ENCODE measurements around the gene VILL. TPM values are rescaled to one million over a fixed set of nuclear protein-coding genes. Genes with fewer than 3 reads are reported as not detected.

VILL gene
- polyA plus RNA-seq, 1 experiment: 8.8 TPM

- CTCF ChIA-PET: interaction anchor here (0.6 to 5.4 kb wide), 4 partner anchors 8 to 516 kb away, joined by 3 to 32 read pairs (median 3); no protein-coding TSS in a partner anchor
- Histone ChIP-seq H3K27me3 (ENCODE audit: control insufficient read depth, insufficient read depth, low read length) (no peaks in the 10 kb centered on the region), H3K4me3 (ENCODE audit: low read depth, low read length) (no peak overlapping the region), H3K36me3 (ENCODE audit: control insufficient read depth, insufficient read depth, low read length) (peaks cover 5% of the 10 kb centered on the region)
- DNase-seq (ENCODE audit: low read depth): no peak
- TF ChIP-seq CTCF (IDR thresholded peaks at IDR 0.05; ENCODE audit: insufficient read depth, low read depth, low read length): no peak
- POLR2A ChIA-PET: no interaction called here
Observed at GRCh38 chr3:37982331-37982730, 8.3 kb upstream of the VILL start.

- Histone ChIP-seq H3K27me3 (ENCODE audit: control insufficient read depth, insufficient read depth, low read length) (no peaks in the 10 kb centered on the region), H3K4me3 (ENCODE audit: low read depth, low read length) (no peak overlapping the region), H3K36me3 (ENCODE audit: control insufficient read depth, insufficient read depth, low read length) (peaks cover 5% of the 10 kb centered on the region)
- ChIA-PET POLR2A (no interaction called here), CTCF (interaction anchor here (0.7 to 5.4 kb wide), 3 partner anchors 9 to 17 kb away, joined by 3 to 32 read pairs (median 4); no protein-coding TSS in a partner anchor)
- no peak for TF ChIP-seq CTCF (IDR thresholded peaks at IDR 0.05; ENCODE audit: insufficient read depth, low read depth, low read length)
- DNase-seq (ENCODE audit: low read depth): no peak
Observed at GRCh38 chr3:37984051-37984450, 6.5 kb upstream of the VILL start.

GRCh38 chr3:37984596-37984995 lies 6.0 kb upstream of the VILL start:
- TF ChIP-seq CTCF (IDR thresholded peaks at IDR 0.05; ENCODE audit: insufficient read depth, low read depth, low read length): no peak
- CTCF ChIA-PET: interaction anchor here (0.7 to 5.4 kb wide), 2 partner anchors 10 to 17 kb away, joined by 3 to 32 read pairs; no protein-coding TSS in a partner anchor
- peaks cover 5% of the 10 kb centered on the region for H3K36me3 ChIP-seq (ENCODE audit: control insufficient read depth, insufficient read depth, low read length)

GRCh38 chr3:37985637-37986320 lies 4.8 kb upstream of the VILL start:
- no peaks in the 10 kb centered on the region for H3K27me3 ChIP-seq (ENCODE audit: control insufficient read depth, insufficient read depth, low read length)
- CTCF ChIA-PET: interaction anchor here (1.4 to 5.4 kb wide), 5 partner anchors 11 to 360 kb away, joined by 5 to 32 read pairs (median 9); partner anchors contain the start of gene XYLB
- TF ChIP-seq CTCF (IDR thresholded peaks at IDR 0.05; ENCODE audit: insufficient read depth, low read depth, low read length): no peak
- POLR2A ChIA-PET: no interaction called here
- DNase-seq (ENCODE audit: low read depth): no peak
- H3K4me3 ChIP-seq (ENCODE audit: low read depth, low read length): no peak overlapping the region
- H3K36me3 ChIP-seq (ENCODE audit: control insufficient read depth, insufficient read depth, low read length): peaks cover 2% of the 10 kb centered on the region

More at GRCh38 chr3:37984596-37984995, 6.0 kb upstream of the VILL start:
- Histone ChIP-seq H3K27me3 (ENCODE audit: control insufficient read depth, insufficient read depth, low read length) (no peaks in the 10 kb centered on the region), H3K4me3 (ENCODE audit: low read depth, low read length) (no peak overlapping the region)
- POLR2A ChIA-PET: no interaction called here
- no peak for DNase-seq (ENCODE audit: low read depth)

- ChIA-PET CTCF (interaction anchor here (1.0 to 5.4 kb wide), 7 partner anchors 10 to 360 kb away, joined by 3 to 32 read pairs (median 8); partner anchors contain the start of gene XYLB), POLR2A (no interaction called here)
- Histone ChIP-seq H3K36me3 (ENCODE audit: control insufficient read depth, insufficient read depth, low read length) (peaks cover 2% of the 10 kb centered on the region), H3K27me3 (ENCODE audit: control insufficient read depth, insufficient read depth, low read length) (no peaks in the 10 kb centered on the region), H3K4me3 (ENCODE audit: low read depth, low read length) (no peak overlapping the region)
- DNase-seq (ENCODE audit: low read depth): no peak
- TF ChIP-seq CTCF (IDR thresholded peaks at IDR 0.05; ENCODE audit: insufficient read depth, low read depth, low read length): no peak
Observed at GRCh38 chr3:37986479-37987314, 3.9 kb upstream of the VILL start.

Data from BJ (cell line).